SHP77 (cell line): ENCODE measurements around the gene PHACTR1.
"Not testable (repeated sequence)": the region's sequence is repeated elsewhere in the genome, so short reads cannot be mapped to it uniquely, and the experiment has no call there.

Source experiments
- DNase-seq, 2 experiments: peaks; one replicate each; lab custom pipeline; 2025; lab: John Stamatoyannopoulos, UW

PHACTR1 gene

DNA sequence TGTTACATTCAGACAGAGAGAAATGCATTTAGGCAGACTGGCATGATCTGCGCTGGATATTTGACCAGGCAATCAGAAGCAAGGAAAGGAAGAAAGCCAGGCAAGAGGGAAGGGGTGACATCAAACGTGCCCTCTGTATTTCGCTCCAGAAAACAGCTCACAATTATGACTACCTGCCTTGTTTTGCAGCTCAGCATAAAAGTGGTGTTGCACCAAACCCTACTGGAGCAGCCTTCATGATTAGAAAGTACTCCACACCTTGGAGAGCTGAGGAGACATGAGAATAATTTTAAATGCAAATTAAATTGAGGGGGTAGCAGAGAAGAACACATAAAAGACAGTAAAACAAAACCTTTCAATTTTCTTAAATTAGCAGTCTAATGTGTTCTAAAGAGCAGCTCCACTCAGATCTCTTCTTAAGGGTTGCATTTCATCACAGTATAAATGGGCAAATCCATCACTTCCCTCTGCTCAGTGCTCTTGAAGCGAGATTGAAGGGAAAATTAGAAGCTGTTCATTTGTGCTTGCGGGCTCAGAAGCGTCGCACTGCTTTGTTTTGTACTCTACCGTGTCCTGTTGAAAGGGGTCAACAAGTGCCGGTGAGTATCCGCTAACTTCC is at the start of gene PHACTR1:
TSS of gene PHACTR1 (plus strand) at position 470 of the 619 bp plus-strand sequence.
- no peak for DNase-seq

DNA sequence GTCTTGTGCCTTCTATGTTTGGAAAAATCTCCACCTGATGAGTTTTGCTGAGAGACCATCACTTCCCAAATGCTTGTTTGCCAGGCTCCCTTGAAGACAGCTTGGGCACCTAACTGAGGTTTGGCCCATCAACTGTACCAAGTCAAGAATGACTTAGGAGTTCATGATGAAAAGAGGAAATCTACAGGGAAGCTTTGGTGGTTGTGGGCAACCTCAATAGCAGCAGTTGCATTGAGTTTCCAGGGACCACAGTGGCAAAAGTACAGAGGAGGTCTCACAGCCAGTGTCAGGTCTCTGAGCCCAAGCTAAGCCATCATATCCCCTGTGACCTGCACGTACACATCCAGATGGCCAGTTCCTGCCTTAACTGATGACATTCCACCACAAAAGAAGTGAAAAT is 49.7 kb upstream of the PHACTR1 start:
- DNase-seq = no peak

GRCh38 chr6:12675931-12676330 is 40.6 kb upstream of the PHACTR1 start:
- DNase-seq = no peak

- no peak for DNase-seq
Measured at GRCh38 chr6:12679341-12679740, 37.2 kb upstream of the PHACTR1 start.

DNA sequence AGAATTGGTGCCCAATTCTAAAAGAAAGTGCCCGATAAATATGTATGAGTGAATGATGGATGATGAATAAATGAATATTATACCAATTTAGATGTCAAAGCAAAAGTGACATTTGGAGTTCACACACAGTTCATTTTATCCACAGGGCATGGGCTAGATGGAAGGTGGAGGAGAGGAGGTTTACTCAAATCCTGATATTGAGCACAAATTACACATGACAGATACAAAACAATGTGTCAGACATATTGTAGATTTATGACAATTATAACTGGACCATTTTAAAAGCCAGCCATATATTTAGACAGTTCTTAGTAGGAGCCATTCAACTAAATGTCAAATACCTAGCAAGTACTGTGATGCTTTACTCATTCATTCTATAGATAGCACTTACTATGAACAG is 23.4 kb upstream of the PHACTR1 start:
- DNase-seq = no peak

DNA sequence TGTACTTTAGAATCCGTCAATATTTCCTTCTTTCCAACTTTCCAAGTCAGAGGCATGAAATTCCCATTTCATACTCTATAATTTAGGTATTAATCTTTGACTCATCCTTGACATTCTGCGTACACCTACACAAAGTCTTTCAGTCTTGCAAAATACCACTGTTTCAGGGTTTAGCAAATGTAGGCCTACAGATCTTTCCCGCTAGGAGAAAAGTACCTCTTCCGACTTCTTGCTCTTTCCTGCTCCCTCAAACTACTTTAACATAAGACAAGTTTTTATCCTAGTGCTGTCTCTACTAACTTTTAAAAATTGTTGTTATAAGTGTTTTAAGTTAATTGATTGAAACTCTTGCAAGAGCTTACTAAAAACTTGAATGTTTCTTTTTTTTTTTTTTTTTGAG is 18.3 kb upstream of the PHACTR1 start:
- no peak for DNase-seq

- DNase-seq = no peak
Measured at GRCh38 chr6:12704946-12705345, 11.6 kb upstream of the PHACTR1 start.

- DNase-seq = no peak
Measured at GRCh38 chr6:12709116-12709515, 7.5 kb upstream of the PHACTR1 start.

DNA sequence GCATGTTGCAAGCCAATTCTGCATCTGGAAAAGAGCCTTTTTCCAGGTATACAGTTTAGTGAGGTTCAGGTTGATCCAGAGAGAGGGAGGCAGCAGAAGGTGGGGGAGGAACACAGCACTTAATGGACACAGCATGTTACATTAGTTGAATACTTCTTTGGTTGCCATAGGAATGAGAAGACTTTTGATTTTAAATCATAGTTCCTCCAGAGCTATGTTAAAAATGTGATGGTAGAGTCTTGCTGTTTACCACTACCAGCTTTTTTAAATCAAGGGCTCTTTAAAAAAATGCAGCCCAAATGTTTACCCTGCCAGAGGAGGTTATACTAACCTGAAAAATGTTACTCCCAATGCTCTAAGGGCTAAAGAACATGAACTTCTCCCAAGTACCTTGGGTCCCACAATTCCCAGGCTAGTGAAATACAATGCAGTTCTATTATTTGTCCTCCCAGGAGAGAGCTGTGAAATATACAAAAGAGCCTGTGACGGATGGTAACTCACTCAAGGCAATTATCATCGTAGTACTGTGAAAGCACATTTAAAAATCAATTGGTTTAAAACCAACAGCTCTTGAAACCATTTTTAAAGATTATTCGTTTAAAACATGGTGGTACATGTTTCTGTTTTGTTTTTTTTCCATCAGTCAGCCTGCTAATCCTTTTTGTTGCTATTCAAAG is 6.9 kb upstream of the PHACTR1 start:
- DNase-seq = no peak

DNA sequence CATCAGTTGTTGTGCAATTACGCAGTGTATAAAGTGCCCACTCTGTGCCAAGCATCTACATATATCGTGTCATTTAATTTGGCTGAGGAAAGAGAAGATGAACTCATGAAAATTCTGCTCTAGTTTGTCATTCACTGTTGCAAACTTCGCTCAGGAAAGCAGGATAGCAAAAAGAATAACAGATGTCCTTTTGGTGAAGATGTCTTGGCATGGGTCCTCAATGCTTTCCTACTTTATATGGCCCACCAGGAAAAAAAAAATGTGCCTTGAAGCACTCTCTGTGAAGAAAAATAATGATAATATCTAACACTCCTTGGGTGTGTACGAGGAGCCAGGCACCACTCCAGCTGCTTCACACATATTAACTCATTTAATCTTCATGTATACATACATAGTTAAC is 5.6 kb upstream of the PHACTR1 start:
- DNase-seq = no peak

- no peak for DNase-seq
Measured at GRCh38 chr6:12714022-12714421, 2.5 kb upstream of the PHACTR1 start.

- DNase-seq = no peak
Measured at GRCh38 chr6:12715437-12715836, 1.1 kb upstream of the PHACTR1 start.

DNA sequence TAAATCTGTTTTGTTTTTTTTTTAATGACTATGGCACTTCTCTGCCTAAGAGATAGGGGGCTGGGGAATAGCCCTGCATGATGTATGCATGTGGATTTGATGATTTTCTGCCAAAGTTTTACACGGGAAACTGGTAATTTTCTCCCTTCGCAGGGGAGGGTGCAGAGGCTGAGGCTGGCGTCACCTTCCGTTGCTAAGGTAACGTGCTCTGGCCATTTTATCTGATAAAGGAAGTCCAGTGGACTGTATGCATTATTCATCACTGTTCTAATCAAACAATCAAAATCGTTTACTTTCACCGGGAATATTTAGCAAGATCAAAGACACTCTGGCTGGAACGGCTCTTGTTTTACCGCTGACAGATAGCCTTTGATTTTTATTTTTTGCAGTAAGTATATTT is 789 bp downstream of the PHACTR1 start:
- DNase-seq = no peak

DNA sequence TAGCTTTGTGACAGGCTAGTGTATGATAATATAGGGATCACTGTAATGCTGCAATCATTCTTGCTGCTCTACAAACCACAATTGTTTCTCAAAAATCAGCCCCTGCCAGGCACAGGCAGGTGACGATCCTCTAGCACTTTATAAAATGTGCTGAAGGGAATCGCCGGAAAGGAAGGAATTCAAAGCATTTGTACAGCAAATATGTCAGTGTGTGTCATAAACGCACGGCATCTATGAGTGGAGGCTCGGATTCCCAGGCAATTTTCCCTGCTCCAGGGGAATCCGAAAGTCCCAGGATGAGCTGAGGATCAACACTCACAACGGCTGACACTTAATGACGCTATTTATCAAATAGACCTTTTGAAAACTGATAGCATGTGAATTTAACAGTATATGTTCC is 1.4 kb downstream of the PHACTR1 start:
- DNase-seq = no peak

GRCh38 chr6:12719017-12719416 is 2.5 kb downstream of the PHACTR1 start:
- no peak for DNase-seq

- no peak for DNase-seq
Measured at GRCh38 chr6:12720310-12720709, 3.7 kb downstream of the PHACTR1 start.

- DNase-seq = no peak
Measured at GRCh38 chr6:12725263-12725662, 8.7 kb downstream of the PHACTR1 start.

GRCh38 chr6:12729467-12729866 is 12.9 kb downstream of the PHACTR1 start:
- DNase-seq = no peak

DNA sequence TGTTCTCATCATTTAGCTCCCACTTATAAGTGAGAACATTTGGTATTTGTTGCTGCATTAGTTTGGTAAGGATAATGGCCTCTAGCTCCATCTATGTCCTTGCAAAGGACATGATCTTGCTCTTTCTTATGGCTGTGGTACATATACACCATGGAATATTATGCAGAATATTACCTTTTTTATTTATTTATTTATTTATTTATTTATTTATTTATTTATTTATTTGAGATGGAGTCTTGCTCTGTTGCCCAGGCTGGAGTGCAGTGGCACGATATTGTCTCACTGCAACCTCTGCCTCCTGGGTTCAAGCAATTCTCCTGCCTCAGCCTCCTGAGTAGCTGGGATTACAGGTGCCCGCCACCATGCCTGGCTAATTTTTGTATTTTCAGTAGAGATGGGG is 14.2 kb downstream of the PHACTR1 start:
- not testable (repeated sequence) for DNase-seq

DNA sequence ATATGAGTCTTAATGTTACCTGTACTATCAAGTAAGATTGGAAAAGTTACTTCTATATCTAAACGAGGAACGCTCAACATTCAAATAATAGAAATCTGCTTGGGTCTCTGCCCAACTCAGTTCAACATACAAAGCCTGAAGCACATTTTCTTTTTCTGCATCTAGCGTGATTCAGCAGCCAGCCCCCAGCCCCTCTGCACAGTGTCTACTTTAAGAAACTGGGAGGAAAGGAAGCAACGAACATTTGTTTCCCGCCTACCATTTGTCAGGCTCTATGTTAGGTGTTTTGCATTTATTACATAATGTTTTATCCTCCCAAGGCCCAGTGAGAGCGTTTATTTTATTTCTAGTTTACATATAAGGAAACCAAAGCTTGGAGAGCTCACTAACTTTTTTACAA is 17.3 kb downstream of the PHACTR1 start:
- no peak for DNase-seq

DNA sequence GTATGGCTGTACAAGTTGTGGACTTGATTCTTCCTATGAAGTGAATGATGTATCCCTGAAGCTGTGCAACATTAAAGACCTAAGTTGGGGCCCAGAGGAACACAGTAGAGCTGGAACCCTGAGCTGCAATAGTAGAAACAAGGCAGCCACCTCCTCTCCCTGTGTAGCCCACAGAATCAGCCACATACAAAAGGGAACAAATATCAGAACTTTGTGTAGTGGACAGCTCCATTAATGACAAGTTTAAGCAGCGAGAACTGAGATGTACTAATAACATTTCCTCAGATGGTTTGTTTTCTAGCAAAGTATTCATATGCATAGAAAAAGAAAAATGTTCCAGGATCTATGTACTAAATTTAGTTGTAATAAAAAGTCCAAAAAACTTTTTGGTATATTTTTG is 19.2 kb downstream of the PHACTR1 start:
- DNase-seq = no peak

DNA sequence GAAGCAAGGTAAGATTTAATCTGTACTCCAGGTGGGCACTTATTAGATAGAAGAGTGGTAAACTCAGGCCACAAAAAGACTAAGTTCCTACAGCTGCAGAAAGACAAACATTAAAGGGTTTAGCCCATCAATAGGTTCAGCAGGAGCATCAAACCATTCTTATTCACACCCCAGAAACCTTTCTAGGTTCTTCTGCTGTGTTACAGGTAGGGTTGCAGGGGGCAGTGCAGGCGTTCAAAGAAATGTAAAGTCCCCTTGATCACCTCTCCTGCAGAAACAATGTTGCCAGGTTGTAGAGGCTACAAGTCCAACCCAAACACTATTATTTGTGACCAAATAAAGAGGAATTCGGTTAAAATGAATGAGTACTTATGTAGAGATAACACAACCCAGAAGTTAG is 31.8 kb downstream of the PHACTR1 start:
- no peak for DNase-seq

GRCh38 chr6:12748815-12749521 is 32.4 kb downstream of the PHACTR1 start:
- DNase-seq = no peak
